Endodermal cell (in vitro differentiated cells): Measurements from ENCODE around the gene EYA3. TPM values are rescaled to one million over a fixed set of nuclear protein-coding genes. Genes with fewer than 3 reads are reported as not detected.

ENCODE experiments used
- DNase-seq: peaks from one replicate; pipeline ENCODE4 v3.0.0-alpha.2; 2017
- H3K27ac ChIP-seq: 2 replicates; pipeline ENCODE4 v1.5.1; 2013; ENCODE audit warnings: mild to moderate bottlenecking, low read depth, low read length, moderate library complexity
- H3K27me3 ChIP-seq: 2 replicates; pipeline ENCODE4 v1.6.1; 2013; ENCODE audit warnings: mild to moderate bottlenecking, low read length, moderate library complexity; ENCODE audit not compliant: insufficient read depth, control insufficient read depth, poor library complexity, severe bottlenecking
- H3K36me3 ChIP-seq: 2 replicates; pipeline ENCODE4 v1.7.0; 2013; ENCODE audit warnings: mild to moderate bottlenecking, low read length, moderate library complexity; ENCODE audit not compliant: control insufficient read depth, insufficient read depth
- H3K4me1 ChIP-seq: one replicate; pipeline ENCODE4 v1.7.0; 2013; ENCODE audit warnings: low read length; ENCODE audit not compliant: control insufficient read depth, insufficient read depth
- H3K4me3 ChIP-seq: 2 replicates; pipeline ENCODE4 v1.5.1; 2013; ENCODE audit warnings: mild to moderate bottlenecking, low read length, moderate library complexity
- H3K9ac ChIP-seq: 2 replicates; pipeline ENCODE4 v1.6.1; 2013; ENCODE audit warnings: mild to moderate bottlenecking, low read length, moderate library complexity; ENCODE audit not compliant: poor library complexity, severe bottlenecking; ENCODE audit errors: extremely low read depth
- H3K9me3 ChIP-seq: 2 replicates; pipeline ENCODE4 v1.6.1; 2013; ENCODE audit warnings: mild to moderate bottlenecking, low read length, moderate library complexity; ENCODE audit not compliant: control insufficient read depth
- H3K27ac Mint-ChIP-seq: 2 replicates; pipeline ENCODE4 v1.8.0; 2020; ENCODE audit warnings: mixed read lengths
- H3K27me3 Mint-ChIP-seq: 2 replicates; pipeline ENCODE4 v1.8.0; 2021; ENCODE audit warnings: mild to moderate bottlenecking, mixed read lengths; ENCODE audit not compliant: insufficient read depth
- H3K36me3 Mint-ChIP-seq: 2 replicates; pipeline ENCODE4 v1.8.0; 2020; ENCODE audit warnings: low read depth, mixed read lengths
- H3K4me1 Mint-ChIP-seq: 2 replicates; pipeline ENCODE4 v1.8.0; 2020; ENCODE audit warnings: mixed read lengths
- H3K4me3 Mint-ChIP-seq: 2 replicates; pipeline ENCODE4 v1.8.0; 2020; ENCODE audit warnings: mild to moderate bottlenecking, moderate library complexity, mixed read lengths
- H3K9me3 Mint-ChIP-seq: 2 replicates; pipeline ENCODE4 v1.8.0; 2020; ENCODE audit warnings: mild to moderate bottlenecking, mixed read lengths
- WGBS, 2 experiments: methylation state at CpG; one replicate each; pipeline versions ENCODE4 v1.1.5 to v1.1.7; 2013; ENCODE audit warnings: missing lambda C conversion rate in 2 of 2, mixed read lengths in 1 of 2; ENCODE audit not compliant: insufficient coverage in 1 of 2, insufficient read length in 1 of 2; 5-methylcytosine and 5-hydroxymethylcytosine counted together
- total RNA-seq, 2 donors: library from RNA; stranded (reverse); fragmentation: NEBNext Ultra II Directional in 1 of 2; extraction: Animal tissue kit (Norgen Biotek cat#: 25700) in 1 of 2; gene quantifications; 2 replicates in 1 of 2; 3 replicates in 1 of 2; pipeline ENCODE4 v1.2.1, GENCODE V29; 2021
- TF ChIP-seq, protein P1 (sequence below): fragments of 200-600 bp; sonication (generic); conservative IDR thresholded peaks from 2 replicates; pipeline ENCODE4 v1.5.0; 2021; ENCODE audit warnings: antibody characterized with exemption, mild to moderate bottlenecking

Gene EYA3
- total RNA-seq, 2 donors from 2014 or later: 29.3 to 32.8 TPM

GRCh38 chr1:28058168-28058567 lies 30.2 kb downstream of the EYA3 start:
- Histone ChIP-seq H3K36me3 (peaks cover 14% of the 10 kb centered on the region), H3K4me1 (no peaks in the 10 kb centered on the region), H3K27ac (no peak overlapping the region), H3K4me3 (no peak overlapping the region), H3K9ac (no peak overlapping the region), H3K27me3 (no peaks in the 10 kb centered on the region), H3K9me3 (no peaks in the 10 kb centered on the region)
- Mint-ChIP-seq H3K27ac (no peak overlapping the region), H3K27me3 (no peaks in the 10 kb centered on the region), H3K4me1 (no peaks in the 10 kb centered on the region), H3K4me3 (no peak overlapping the region), H3K36me3 (peaks cover 10% of the 10 kb centered on the region), H3K9me3 (no peaks in the 10 kb centered on the region)
- DNase-seq: no peak
- 94 to 96% methylated on average over 2 to 4 of the region's 4 CpGs for WGBS, 2 experiments
- TF ChIP-seq, protein P1, sequence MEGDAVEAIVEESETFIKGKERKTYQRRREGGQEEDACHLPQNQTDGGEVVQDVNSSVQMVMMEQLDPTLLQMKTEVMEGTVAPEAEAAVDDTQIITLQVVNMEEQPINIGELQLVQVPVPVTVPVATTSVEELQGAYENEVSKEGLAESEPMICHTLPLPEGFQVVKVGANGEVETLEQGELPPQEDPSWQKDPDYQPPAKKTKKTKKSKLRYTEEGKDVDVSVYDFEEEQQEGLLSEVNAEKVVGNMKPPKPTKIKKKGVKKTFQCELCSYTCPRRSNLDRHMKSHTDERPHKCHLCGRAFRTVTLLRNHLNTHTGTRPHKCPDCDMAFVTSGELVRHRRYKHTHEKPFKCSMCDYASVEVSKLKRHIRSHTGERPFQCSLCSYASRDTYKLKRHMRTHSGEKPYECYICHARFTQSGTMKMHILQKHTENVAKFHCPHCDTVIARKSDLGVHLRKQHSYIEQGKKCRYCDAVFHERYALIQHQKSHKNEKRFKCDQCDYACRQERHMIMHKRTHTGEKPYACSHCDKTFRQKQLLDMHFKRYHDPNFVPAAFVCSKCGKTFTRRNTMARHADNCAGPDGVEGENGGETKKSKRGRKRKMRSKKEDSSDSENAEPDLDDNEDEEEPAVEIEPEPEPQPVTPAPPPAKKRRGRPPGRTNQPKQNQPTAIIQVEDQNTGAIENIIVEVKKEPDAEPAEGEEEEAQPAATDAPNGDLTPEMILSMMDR: no peak

DNA sequence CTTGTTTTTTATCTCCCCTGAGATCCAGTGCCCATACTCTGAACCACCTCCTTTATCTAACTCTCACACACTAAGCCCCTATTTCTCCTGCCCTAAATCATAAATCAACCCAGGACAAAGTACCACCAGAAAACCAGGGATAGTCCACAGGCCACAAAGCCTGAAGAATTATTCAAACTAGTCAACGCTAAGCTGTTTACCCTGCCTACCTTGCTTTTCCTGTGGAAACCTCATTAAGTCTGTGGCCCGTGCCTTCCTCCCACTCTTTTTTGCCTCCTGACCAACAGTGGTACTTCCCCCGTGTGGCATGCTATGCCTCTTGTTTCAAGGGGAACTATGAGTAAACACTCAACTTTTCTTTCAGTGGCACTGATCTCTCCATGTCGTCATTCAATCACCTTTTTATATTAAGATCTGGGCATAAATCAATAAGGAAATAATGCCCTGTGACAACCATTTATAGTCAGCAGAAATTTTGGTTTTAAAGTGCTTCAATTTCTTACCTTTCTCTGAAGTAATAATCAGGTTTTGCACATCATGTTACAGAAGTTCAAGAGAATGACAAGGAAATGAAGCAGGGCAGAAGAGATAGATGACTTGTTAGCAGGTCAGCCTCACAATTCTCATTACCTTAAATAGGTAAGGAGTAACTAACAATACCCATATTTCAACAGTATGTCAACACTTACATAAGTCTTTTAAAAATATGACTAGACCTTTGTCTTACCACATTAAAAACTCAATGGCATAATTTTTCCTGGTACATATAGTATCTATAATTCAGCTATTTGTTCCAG lies 32.1 kb downstream of the EYA3 start:
- H3K9ac ChIP-seq: no peak overlapping the region
- H3K27ac Mint-ChIP-seq: no peak overlapping the region
- no peaks in the 10 kb centered on the region for H3K9me3 Mint-ChIP-seq
- no peak overlapping the region for H3K27ac ChIP-seq
- no peaks in the 10 kb centered on the region for H3K4me1 Mint-ChIP-seq
- no peak for DNase-seq
- H3K4me1 ChIP-seq: no peaks in the 10 kb centered on the region
- peaks cover 14% of the 10 kb centered on the region for H3K36me3 Mint-ChIP-seq
- no peaks in the 10 kb centered on the region for H3K27me3 ChIP-seq
- H3K4me3 ChIP-seq: no peak overlapping the region
- no peaks in the 10 kb centered on the region for H3K9me3 ChIP-seq
- 85 to 90% methylated on average over 3 to 4 of the region's 4 CpGs for WGBS, 2 experiments
- H3K4me3 Mint-ChIP-seq: no peak overlapping the region
- TF ChIP-seq, protein P1: no peak
- H3K27me3 Mint-ChIP-seq: no peaks in the 10 kb centered on the region
- H3K36me3 ChIP-seq: peaks cover 15% of the 10 kb centered on the region

- no peak for DNase-seq
- no peaks in the 10 kb centered on the region for H3K4me1 ChIP-seq
- peaks cover 22% of the 10 kb centered on the region for H3K36me3 Mint-ChIP-seq
- no peak overlapping the region for H3K4me3 ChIP-seq
- H3K9me3 Mint-ChIP-seq: no peaks in the 10 kb centered on the region
- H3K27me3 Mint-ChIP-seq: no peaks in the 10 kb centered on the region
- H3K27ac ChIP-seq: no peak overlapping the region
- no peaks in the 10 kb centered on the region for H3K27me3 ChIP-seq
- WGBS, 2 experiments: 93 to 100% methylated on average over 1 of the region's 1 CpG
- H3K4me1 Mint-ChIP-seq: peaks cover 1% of the 10 kb centered on the region
- H3K9me3 ChIP-seq: no peaks in the 10 kb centered on the region
- H3K27ac Mint-ChIP-seq: no peak overlapping the region
- no peak overlapping the region for H3K9ac ChIP-seq
- H3K4me3 Mint-ChIP-seq: no peak overlapping the region
- TF ChIP-seq, protein P1: no peak
- peaks cover 27% of the 10 kb centered on the region for H3K36me3 ChIP-seq
These were observed 37.6 kb downstream of the EYA3 start for GRCh38 chr1:28050776-28051175.
